Measurements from ENCODE around the gene SALL2.
"Not testable (repeated sequence)": the region's sequence is repeated elsewhere in the genome, so short reads cannot be mapped to it uniquely, and the experiment has no call there.

SALL2 gene
- long read RNA-seq, donor 1, transcript SALL2-202 (2 exons, 659 nt): major isoform, 12 of 13 reads
- long read RNA-seq, donor 1, partial matches to known transcripts: 0 of 13 reads
- long read RNA-seq, donor 1, other reads (novel, unspliced or antisense): 0 of 13 reads
- long read RNA-seq, donor 2, transcript SALL2-202 (2 exons, 659 nt): major isoform, 7 of 8 reads
- long read RNA-seq, donor 2, partial matches to known transcripts: 0 of 8 reads
- long read RNA-seq, donor 2, other reads (novel, unspliced or antisense): 0 of 8 reads
- long read RNA-seq, donor 3, full-length matches to known transcripts: 4 of 4 reads
- long read RNA-seq, donor 3, partial matches to known transcripts: 0 of 4 reads
- long read RNA-seq, donor 3, other reads (novel, unspliced or antisense): 0 of 4 reads
- long read RNA-seq, donor 4, full-length matches to known transcripts: 18 of 18 reads
- long read RNA-seq, donor 4, partial matches to known transcripts: 0 of 18 reads
- long read RNA-seq, donor 4, other reads (novel, unspliced or antisense): 0 of 18 reads
- long read RNA-seq, donor 5, transcript SALL2-202 (2 exons, 659 nt): major isoform, 17 of 18 reads
- long read RNA-seq, donor 5, partial matches to known transcripts: 0 of 18 reads
- long read RNA-seq, donor 5, other reads (novel, unspliced or antisense): 0 of 18 reads
- long read RNA-seq, donor 6, transcript SALL2-202 (2 exons, 659 nt): major isoform, 25 of 31 reads
- long read RNA-seq, donor 6, partial matches to known transcripts: 6 of 31 reads
- long read RNA-seq, donor 6, other reads (novel, unspliced or antisense): 0 of 31 reads
- long read RNA-seq, donor 7: 0 reads
- long read RNA-seq, donor 8, transcript SALL2-202 (2 exons, 659 nt): major isoform, 11 of 11 reads
- long read RNA-seq, donor 8, partial matches to known transcripts: 0 of 11 reads
- long read RNA-seq, donor 8, other reads (novel, unspliced or antisense): 0 of 11 reads

DNA sequence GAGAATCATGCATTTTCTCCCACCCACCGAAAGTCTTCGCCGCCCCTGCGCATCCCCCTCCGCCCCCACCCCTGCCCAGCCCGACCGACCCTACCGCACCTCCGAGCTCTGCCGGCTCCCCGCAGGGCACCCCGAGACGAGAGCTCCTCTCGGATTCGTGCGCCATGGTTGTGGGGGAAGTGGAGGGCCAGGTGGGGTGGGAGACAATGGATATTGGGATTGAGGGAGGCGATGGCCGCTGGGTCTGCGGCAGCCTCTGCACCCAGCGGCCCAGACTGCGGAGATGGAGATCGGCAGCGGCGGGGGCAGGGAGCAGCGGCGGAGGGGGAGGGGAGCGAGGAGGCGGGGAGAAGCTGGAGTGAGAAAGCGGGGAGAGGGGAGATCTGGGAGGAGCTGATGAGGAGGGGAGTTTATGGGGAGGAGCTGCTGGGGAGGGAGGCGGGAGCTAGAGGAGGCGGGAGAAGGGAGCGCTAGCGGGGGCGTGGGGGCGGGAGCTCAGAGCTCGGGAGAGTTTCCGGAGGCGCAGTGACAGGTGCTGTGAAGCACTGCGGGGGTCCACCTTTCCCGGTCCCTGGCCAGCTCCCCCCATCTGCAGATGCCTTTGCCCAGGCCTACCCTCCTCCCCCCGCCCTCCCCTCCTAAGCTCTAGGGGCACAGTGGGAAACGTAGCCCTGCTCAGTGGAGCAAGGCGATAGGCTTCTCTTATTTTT lies at the start of gene SALL2:
Gene SALL2 (minus strand): TSS at position 385 of the 710 bp plus-strand sequence. CDS start 219 bp downstream, at position 166.
- peak; percentile 64 for DNase-seq

DNA sequence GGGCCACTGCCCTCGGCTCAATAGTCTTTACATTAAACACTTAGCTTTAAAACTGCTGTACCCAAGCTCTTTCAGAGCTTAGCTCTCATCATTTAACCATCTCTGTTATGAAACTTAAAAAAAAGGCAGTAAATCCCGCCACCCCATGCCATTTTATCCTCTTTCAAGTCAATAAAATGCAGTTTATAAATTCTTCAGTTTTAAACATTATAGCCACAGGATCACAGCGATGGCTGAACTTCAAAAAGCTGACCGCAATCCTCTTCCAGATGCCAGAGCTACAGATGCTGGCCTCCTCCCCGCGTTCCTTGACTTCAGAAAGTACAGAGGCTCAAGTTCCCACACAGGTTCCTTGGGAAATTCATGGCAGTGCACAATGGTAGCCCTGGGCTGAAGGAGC lies 49.5 kb upstream of the SALL2 start:
- DNase-seq: no peak

DNA sequence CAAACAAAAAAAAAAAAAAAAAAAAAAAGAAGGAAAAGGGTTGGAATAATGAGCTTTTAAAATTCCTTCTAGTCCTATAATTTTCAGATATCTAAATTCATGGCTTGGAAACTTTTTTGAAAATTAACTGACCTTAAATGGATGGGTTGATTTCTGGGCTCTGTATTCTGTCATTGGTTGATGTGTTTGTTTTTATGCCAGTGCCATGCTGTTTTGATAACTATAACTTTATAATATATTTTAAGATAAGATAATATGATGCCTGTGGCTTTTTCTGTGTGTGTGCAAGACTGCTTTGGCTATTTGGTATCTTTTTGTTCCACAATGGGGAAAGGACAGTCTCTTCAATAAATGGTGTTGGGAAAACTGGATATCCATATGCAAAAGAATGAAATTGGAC lies 46.5 kb upstream of the SALL2 start:
- DNase-seq: no peak

DNA sequence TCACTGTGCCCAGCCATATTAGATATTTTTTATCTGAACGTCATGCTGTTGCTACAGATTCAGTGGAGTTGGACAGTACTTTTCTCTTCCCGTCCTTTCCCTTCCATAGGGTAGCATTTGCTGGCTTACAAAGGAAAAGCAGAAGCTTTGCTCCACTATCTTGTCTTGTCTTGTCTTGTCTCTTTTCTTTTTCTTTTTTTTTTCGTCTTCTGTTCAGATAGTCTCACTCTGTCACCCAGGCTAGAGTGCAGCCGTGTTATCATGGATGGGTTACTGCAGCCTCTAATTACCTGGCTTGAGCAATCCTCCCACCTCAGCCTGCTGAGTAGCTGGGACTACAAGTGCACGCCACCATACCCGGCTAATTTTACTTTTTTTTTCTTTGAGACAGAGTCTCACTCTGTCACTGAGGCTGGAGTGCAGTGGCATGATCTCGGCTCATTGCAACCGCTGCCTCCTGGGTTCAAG lies 32.6 kb upstream of the SALL2 start:
- no peak for DNase-seq

DNA sequence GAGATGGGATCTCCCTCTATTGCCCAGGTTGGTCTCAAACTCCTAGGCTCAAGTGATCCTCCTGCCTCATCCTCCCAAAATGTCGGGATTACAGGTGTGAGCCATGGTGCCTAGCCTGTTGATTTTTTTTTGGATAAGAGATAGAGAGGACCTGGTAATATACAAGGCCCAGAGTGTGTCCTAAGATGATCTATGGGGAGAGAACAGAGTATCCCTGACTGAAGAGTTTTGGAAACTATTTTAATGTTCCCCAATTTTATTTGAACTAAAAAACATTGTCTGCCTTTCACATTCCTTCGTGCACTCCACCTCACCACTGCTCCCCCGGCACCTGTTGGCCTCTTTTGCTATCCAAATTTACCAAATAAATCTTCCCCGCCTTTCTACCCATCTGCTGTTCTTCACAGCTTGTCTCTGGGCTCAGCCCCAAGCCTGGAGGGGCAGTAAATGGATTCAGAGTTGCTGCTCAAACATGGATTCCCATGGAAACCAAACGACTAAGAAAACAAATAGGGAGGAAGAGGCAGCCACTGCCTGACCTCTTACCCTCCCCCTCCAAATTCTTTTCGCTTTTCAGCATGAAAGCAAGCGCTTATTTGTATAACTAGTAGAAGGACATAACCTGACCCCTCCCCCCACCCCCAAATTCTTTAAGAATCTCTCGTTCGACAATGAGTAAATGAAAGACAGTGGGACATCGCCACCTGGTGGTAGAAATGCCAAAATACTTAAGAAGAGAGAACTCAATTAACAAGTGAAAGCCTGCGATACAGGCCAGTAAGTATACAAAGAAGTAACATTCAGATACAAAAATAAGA lies 31.1 kb upstream of the SALL2 start:
- DNase-seq: peak; percentile 80

DNA sequence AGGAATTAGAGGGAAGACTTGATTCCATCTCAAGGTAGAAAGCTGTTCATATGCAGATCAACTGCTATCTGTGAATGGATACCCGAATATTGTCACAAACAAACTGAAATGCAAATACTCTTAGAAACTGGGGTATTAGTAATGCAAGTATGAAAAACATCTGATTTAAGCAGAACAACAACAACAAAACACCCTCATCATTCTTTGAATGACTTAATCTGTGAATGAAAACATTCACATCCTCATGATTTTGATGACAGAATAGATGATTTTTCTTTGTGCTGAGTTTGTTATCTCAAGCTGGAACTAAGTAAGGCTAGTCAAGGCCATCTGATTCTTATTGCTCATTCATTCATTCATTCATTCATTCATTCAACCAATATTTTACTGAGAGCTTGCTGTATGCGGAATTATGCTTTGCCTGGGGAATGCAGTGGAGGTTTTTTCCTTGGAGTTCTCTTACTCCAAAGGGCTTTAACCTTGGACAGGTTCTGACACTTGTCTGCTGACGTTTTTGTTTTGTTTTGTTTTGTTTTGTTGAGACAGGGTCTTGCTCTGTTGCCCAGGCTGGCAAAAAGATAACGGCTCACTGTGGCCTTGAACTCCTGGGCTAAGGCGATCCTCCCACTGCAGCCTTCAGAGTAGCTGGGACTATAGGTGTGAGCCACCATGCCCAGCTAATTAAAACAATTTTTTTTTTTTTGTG lies 30.4 kb upstream of the SALL2 start:
- DNase-seq: no peak

DNA sequence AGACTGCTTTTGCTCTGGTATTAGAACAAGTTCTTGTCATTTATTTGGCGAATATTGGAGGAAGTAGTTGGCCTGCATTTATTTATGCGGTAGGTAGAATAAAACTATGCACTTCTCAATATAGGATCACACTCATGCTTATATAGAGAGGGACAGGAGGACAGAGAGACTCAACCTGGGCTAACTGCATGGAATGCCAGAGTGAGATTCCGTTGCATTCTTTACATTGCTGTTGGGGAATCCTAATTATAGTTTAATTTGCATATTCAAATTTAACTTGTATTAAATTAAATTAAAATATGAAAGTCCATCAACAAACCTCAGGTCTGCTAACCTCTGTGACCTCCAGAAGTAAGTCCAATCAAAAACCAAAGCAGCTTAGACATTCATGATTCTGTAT lies 27.1 kb upstream of the SALL2 start:
- DNase-seq: no peak

DNA sequence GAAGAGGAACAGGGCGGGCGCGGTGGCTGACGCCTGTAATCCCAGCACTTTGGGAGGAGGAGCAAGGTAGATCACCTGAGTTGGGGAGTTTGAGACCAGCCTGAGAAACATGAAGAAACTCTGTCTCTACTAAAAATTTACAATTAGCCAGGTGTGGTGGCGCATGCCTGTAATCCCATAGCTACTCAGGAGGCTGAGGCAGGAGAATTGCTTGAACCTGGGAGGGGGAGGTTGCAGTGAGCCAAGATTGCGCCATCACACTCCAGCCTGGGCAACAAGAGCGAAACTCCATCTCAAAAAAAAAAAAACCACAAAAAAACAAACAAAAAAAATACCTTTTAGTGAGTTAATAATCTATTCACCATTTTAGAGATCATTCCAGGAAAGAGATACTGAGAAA lies 18.4 kb upstream of the SALL2 start:
- not testable (repeated sequence) for DNase-seq

DNA sequence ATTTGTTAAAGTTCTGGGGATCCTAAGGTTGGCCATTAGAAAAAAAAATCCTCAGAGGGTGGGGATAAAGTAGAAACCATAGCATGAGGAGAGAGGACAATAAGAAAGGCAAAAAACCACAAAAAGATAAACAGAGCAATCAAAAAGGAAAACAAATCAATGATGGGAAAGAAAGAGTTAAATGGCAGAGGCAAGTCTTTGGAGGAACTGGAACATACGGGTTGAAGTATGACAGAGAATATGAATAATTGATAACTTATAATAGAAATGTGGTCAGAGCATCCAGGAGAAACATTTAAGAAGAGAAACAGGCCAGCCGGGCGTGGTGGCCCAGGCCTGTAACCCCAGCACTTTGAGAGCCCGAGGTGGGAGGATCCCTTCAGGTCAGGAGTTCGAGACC lies 17.8 kb upstream of the SALL2 start:
- DNase-seq: no peak

DNA sequence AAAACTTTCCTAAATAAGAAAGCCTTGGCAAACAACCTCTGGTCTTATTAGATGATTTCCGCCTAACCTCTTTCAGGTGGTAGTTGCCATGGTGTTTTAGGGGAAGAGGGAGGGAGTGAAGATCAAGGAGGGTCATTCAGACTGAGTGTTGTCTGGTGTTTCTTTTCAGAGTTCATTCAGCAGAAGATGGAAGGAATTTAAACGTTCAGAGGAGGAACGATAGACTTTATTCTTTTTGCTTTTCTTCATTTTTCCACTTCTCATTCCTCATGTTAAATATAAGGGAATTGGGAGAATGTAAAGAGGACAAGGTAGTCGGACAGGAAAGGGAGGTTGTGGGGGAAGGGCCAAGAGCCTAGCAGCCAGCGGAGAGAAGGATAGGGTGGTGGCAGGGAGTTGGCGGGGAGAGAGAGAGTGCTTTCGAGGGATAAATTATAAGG lies 17.4 kb upstream of the SALL2 start:
- peak; percentile 33 for DNase-seq

DNA sequence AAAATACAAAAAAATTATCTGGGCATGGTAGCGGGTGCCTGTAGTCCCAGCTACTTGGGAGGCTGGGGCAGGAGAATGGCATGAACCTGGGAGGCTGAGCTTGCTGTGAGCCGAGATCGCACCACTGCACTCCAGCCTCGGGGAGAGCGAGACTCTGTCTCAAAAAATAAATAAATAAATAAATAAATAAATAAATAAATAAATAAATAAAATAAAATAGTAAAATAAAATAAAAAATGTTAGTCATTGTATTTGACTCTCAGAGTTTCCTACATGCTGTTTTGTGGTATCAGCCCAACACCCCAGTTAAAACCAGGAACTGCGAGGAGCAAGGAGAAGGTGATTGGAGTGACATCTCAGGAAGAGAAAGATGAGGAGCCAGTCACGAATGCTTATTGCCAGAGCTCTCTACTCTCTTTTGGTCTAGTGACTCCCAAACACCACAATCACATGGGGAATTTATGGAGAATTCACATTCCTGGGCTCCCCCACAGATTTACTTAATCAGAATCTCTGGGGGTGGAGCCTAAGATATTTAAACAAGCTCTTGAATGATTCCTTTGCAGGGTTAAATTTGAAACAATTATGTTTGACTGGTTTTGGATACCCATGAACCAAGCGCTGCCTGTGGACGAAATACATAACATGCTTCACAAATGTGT lies 15.4 kb upstream of the SALL2 start:
- DNase-seq: no peak

DNA sequence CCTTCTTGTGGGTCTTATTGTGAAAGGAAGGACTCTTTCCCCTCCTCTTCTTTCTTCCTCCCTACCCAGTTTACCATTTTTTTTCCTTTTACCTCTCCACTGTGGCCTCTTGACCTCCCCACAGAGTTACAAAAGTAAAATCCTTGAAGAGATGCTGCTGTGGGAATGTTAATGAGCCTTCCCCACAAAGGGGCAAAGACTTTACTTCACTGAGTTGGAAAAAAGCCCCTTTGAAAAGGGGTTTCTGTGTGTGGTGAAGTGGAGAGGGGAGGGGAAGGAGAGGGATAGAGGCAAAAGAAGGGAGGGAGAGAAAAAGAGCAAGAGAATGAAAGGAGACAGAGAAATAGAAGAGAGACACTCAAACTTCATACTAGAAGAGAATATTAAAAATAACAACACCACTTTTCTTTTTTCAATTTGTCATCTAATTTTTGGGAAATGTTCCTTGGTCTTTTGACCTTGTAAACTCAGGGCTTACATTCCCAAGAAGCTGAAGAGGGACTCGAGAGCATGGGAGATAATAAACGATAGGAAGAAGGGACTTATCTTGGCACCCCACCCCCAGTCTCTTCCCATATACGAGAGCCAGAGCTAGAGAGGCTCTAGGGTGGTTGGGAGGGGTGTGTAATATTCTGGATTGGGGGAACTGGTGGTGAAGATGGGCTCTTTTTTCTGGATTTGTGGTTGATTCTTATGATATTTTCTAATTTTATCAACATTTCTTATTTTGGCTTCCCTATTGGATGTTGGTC lies 13.2 kb upstream of the SALL2 start:
- DNase-seq: no peak

DNA sequence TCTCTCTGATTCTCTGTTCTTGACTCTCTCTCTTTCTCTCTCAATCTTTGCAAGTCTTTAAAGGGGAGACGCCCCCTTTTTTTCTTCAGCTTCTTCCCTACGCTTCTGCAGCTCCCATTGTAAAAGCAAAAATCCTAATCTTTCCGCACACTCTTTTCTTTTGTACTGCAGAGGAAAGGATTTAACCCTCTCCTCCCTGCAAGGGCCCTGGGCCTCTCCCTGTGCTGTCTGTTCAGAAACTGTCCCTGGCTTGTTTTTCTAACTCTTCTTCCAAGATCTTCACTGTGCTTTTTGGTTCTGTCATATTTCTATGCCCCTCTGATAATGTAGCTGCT lies 10.9 kb upstream of the SALL2 start:
- DNase-seq: no peak

DNA sequence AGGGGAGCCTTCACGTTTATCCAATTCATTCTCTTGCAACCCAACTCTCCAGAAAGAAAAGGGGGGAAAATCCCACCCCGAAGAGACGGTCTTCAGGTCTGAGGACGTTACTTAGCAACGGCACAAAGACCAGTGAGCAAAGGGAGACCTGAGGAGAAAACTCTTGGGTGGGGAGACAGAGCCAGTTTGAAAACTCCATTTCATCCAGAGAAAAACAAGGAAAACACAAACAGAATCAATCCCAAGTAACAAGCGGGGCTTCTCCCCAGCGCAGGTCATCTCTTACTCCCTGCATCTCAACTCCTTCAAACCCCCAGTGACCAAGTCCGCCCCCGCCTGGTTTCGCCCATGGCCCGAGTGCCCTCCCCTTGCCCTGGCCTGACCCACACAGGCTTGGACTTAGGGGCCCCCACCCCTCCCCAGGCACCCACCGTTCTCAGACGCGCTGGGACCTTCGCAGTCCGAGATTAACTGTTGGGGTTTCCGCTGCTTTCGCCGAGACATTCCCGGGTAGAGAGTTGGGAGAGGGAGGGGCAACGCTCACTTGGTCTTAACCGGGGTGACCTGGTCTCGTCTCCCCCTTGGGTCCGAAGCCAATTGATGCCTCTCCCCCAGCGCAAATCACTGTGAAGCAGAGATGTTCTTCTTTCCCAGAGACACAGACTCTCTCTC lies 10.4 kb upstream of the SALL2 start:
- DNase-seq: peak; percentile 63

DNA sequence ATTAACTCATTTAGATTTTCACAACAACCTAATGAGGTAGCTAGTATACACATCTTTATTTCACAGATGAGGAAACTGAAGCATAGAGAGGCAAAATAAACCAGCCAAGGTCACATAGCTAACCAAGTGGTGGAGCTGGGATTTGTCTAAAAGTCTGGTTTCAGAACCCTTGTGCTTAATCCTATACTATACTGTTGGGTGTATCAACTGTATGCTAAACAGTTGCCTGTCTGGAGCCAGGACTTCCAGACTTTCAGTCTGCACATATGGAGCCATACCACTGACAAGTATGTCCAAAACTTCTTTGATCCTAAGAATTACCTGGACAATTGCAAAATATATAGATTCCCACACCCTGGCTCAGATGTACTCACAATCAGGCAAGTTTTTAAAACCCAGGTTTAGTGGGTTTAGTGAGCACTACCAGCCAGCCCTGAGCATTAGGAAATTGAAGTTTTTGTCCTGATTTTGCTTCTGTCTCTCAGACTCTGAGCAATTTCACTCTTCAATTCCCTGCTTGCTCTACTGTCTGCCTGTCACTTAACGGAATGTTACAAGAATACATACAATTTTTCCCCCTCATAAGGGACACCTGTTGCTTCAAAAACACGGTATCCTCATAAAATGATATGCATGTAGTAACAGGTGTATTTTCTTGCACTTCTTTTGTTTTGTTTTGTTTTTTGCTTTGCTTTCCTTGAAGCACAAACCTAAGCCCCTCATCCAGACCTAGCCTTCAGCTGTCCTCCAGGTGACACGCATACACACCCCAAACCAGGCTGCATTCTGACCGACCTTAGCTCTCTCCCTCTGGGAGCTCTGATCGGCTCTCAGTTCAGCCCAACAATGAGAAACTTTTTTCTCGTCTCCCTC lies 9.6 kb upstream of the SALL2 start:
- no peak for DNase-seq

DNA sequence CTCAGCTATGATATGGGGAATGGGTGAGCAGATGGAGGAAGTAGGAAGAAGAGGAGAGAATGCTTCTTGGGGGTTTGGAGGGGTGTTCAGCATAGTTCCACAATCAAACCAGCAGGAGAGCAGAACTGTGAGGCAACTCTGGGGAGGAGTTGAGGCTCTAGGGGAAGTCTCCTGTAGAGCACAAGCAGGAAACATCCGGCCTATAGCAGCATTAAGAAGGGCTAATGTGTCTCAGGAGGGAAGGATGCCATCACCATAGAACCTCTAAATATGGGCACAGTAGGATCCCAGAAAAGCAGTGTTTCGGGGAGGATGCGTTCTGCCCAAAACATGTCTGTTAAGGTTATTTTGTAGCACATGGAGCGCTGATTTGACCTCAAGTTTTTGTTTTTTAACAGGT lies 8.4 kb upstream of the SALL2 start:
- DNase-seq: no peak

DNA sequence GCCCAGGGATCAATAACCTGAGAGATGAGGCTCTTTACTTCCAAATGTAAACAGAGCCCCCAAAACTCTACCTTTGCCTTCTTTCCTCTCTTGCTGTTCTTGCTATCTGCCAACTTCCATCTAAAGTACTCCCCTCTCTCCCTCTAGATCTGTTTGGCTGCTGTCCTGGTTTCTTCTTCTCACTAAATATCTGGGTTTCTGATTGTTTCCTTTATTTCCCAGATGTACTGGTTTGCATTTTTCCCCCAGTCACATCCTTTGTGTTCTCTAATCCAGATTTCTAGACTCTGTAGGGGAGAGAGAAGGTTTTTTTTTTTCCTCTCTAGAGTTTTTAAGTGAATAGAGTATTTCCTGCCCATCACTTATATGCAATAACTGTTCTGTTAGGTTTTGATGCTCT lies 7.1 kb upstream of the SALL2 start:
- no peak for DNase-seq

DNA sequence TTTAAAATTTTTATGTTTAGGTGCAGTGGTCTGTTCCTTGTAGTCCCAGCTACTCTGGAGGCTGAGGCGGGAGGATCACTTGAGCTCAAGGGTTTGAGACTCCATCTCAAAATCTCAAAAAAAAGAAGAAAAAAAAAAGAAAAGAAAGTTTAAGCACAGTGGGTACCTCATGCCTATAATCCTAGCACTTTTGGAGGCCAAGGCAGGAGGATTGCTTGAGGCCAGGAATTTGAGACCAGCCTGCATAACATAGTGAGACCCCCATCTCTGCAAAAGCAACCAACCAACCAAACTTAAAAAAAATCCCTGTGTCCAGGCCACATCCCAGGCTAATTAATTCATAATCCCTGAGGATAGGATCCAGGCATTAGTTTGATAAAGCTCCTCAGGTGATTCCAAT lies 3.4 kb upstream of the SALL2 start:
- DNase-seq: no peak

Measured in right kidney (tissue), 9 donors.